Naive thymus-derived CD8-positive, alpha-beta T cell (primary cell): ENCODE data around the gene LMBR1. TPM values are rescaled to one million over a fixed set of nuclear protein-coding genes. Genes with fewer than 3 reads are reported as not detected.

Experiments
- ATAC-seq, 2 donors: fragments of 150-1000 bp; cut with Tn5 transposase in 1 of 2; sonication (Bioruptor Pico), chemical (Tn5 transposase) in 1 of 2; 1 replicate in 1 of 2; 2 replicates in 1 of 2; pipeline ENCODE4 v1.10.0; 2021; ENCODE audit warnings: mild to moderate bottlenecking in 2 of 2, moderate library complexity in 2 of 2
- POLR2A ChIA-PET: fragments of 350-600 bp; sonication (Branson Sonifier 250); formaldehyde crosslinking; loops from one replicate; lab custom pipeline; 2021; ENCODE audit warnings: antibody characterized with exemption; lab: Charles Lee
- DNase-seq, 10 donors: peaks; one replicate each; pipeline versions ENCODE4 v3.0.0 to v3.0.0-alpha.2; 2020 to 2022
- H3K27ac Mint-ChIP-seq, 10 donors: one replicate each; pipeline ENCODE4 v1.8.0; 2020 to 2022; ENCODE audit warnings: mild to moderate bottlenecking in 10 of 10, mixed read lengths in 10 of 10, moderate library complexity in 4 of 10, inconsistent platforms in 1 of 10
- H3K27me3 Mint-ChIP-seq, 5 donors: one replicate each; pipeline ENCODE4 v1.8.0; 2021 to 2022; ENCODE audit warnings: mixed read lengths in 5 of 5
- H3K36me3 Mint-ChIP-seq, 3 donors: one replicate each; pipeline ENCODE4 v1.8.0; 2020 to 2022; ENCODE audit warnings: mixed read lengths in 3 of 3, mild to moderate bottlenecking in 2 of 3, inconsistent platforms in 1 of 3
- H3K4me1 Mint-ChIP-seq, 4 donors: one replicate each; pipeline ENCODE4 v1.8.0; 2021 to 2022; ENCODE audit warnings: mixed read lengths in 4 of 4
- H3K4me3 Mint-ChIP-seq, 10 donors: one replicate each; pipeline ENCODE4 v1.8.0; 2020 to 2022; ENCODE audit warnings: mild to moderate bottlenecking in 10 of 10, mixed read lengths in 10 of 10, moderate library complexity in 6 of 10, inconsistent platforms in 1 of 10
- H3K9me3 Mint-ChIP-seq, 9 donors: one replicate each; pipeline ENCODE4 v1.8.0; 2020 to 2022; ENCODE audit warnings: mixed read lengths in 9 of 9, mild to moderate bottlenecking in 3 of 9, inconsistent platforms in 1 of 9, moderate library complexity in 1 of 9
- polyA plus RNA-seq, 3 donors: library from polyadenylated mRNA; unstranded; fragments of 300-500 nt; fragmentation: Illumina TruSeq; gene quantifications; one replicate each; pipeline ENCODE4 v1.2.3, GENCODE V29; 2021
- total RNA-seq, 8 experiments: library from RNA in 2 of 8; stranded (reverse) in 2 of 8; gene quantifications; one replicate each; pipeline ENCODE4 v1.2.3 and lab custom pipeline; 2021 to 2026

LMBR1 gene
- total and polyA plus RNA-seq, 5 experiments from 2014 or later = 41.9 to 157 (median 45.9) TPM

GRCh38 chr7:156634117-156634516 lies 258.9 kb downstream of the LMBR1 start:
- Mint-ChIP-seq H3K9me3 (peaks cover 0 to 40% (median 12%) of the 10 kb centered on the region in 9 donors), H3K27me3 (peaks cover 0 to 3% (median 0%) of the 10 kb centered on the region in 5 donors), H3K36me3 (peaks cover 0 to 18% (median 10%) of the 10 kb centered on the region in 3 donors), H3K27ac (no peak overlapping the region), H3K4me1 (peaks cover 0 to 2% (median under 1%) of the 10 kb centered on the region in 4 donors), H3K4me3 (no peak overlapping the region)
- no peak for DNase-seq
- no peak for ATAC-seq
- POLR2A ChIA-PET = interaction anchor here (0.9 kb wide), 1 partner anchor 16 kb away, joined by 3 read pairs; no protein-coding TSS in a partner anchor

- DNase-seq = no peak
- H3K27me3 Mint-ChIP-seq = peaks cover 0 to 6% (median 0%) of the 10 kb centered on the region in 5 donors
- POLR2A ChIA-PET = no interaction called here
- peaks cover 0 to 25% (median 17%) of the 10 kb centered on the region in 3 donors for H3K36me3 Mint-ChIP-seq
- H3K9me3 Mint-ChIP-seq = peaks cover 0 to 44% (median 20%) of the 10 kb centered on the region in 9 donors
- H3K4me3 Mint-ChIP-seq = no peak overlapping the region
- ATAC-seq = no peak
- peaks cover 0 to 4% (median 2%) of the 10 kb centered on the region in 4 donors for H3K4me1 Mint-ChIP-seq
- no peak overlapping the region for H3K27ac Mint-ChIP-seq
These were observed 263.1 kb downstream of the LMBR1 start for GRCh38 chr7:156629873-156630272.

- POLR2A ChIA-PET = no interaction called here
- no peak overlapping the region for H3K4me3 Mint-ChIP-seq
- H3K4me1 Mint-ChIP-seq = peaks cover 0 to 4% (median 2%) of the 10 kb centered on the region in 4 donors
- DNase-seq (no peak), ATAC-seq (no peak)
- H3K27ac Mint-ChIP-seq = no peak overlapping the region
- peaks cover 0 to 25% (median 17%) of the 10 kb centered on the region in 3 donors for H3K36me3 Mint-ChIP-seq
- peaks cover 0 to 44% (median 20%) of the 10 kb centered on the region in 9 donors for H3K9me3 Mint-ChIP-seq
- peaks cover 0 to 8% (median 0%) of the 10 kb centered on the region in 5 donors for H3K27me3 Mint-ChIP-seq
These were observed 264.4 kb downstream of the LMBR1 start for GRCh38 chr7:156628562-156628961.

Other genes with a start within 250 kb of the LMBR1 start
- 10 to 100 TPM; 36.8 to 40.1 TPM for gene NOM1, start 56.5 kb upstream of the LMBR1 start, total RNA-seq
- gene NOM1, start 56.5 kb upstream of the LMBR1 start, polyA plus RNA-seq = 1 to 10 TPM; 2.2 to 7.2 (median 6.6) TPM
- gene MNX1, start 117.5 kb upstream of the LMBR1 start, total RNA-seq = not detected
- not detected for gene MNX1, start 117.5 kb upstream of the LMBR1 start, polyA plus RNA-seq
- 10 to 100 TPM; 55.8 to 59.4 TPM for gene UBE3C, start 245.7 kb upstream of the LMBR1 start, total RNA-seq
- 10 to 100 TPM; 17.5 to 29.0 (median 27.3) TPM for gene UBE3C, start 245.7 kb upstream of the LMBR1 start, polyA plus RNA-seq